Forelimb muscle (tissue), 1 donor: ENCODE results near the gene ARHGAP6. TPM values are rescaled to one million over a fixed set of nuclear protein-coding genes. Genes with fewer than 3 reads are reported as not detected.
A peak's percentile ranks its signal among the peaks of the same experiment; 100 is the strongest.

Experiments
- DNase-seq: peaks from one replicate; pipeline ENCODE4 v3.0.0-alpha.2; 2013; ENCODE audit warnings: low read depth
- polyA plus RNA-seq: library from polyadenylated mRNA; unstranded; fragments of 120-200 nt; gene quantifications from one replicate; pipeline ENCODE4 v1.2.1, GENCODE V29; 2013; ENCODE audit not compliant: insufficient read length

The ARHGAP6 gene
- polyA plus RNA-seq, 1 donor, result 9.3 TPM

DNA sequence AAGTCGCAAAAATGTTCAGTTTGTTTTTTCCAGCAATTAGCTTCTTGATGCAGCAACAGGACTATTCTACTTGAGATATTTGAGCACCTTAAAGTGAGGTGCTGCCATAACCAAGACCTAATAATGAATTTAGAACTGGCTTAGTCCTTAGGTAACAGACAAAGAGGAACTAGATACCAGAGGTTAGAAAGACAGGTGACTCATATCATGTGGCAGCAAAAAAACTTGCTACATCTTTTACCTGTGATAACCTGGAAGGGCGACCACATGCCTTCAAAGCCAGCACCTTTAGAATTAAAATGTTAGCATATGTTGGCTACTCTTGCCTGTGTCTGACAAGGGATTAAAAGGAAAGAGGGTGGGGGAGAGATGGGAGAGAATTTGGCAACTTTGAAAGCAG, 90.4 kb downstream of the ARHGAP6 start:
- no peak for DNase-seq

DNA sequence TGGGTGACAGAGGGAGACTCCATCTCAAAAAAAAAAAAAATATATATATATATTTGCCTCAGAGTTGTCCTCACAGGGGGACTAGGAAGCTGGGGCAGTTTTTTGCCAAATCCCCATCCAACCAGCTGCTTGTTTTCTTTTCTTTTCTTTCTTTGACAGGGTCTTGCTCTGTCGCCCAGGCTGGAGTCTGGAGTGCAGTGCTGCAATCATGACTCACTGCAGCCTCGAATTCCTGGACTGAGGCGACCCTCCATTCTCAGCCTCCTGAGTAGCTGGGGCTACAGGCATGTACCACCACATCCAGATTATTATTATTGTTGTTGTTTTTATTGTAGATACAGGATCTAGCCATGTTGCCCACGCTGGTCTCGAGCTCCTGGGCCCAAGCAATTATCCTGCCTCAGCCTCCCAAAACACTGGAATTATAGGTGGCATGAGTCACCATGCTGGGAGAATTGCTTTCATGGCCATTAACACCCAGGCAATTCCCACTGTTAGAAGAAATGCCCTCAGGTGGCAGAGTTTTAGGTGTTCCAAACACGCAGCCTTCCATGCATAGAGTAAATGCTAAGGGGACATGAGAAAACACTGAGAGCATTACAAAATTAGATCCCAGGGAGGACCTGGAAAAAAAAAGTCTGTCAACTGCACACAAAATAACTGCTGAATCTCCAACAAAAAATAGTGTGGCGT, 98.0 kb downstream of the ARHGAP6 start:
- DNase-seq, result no peak

DNA sequence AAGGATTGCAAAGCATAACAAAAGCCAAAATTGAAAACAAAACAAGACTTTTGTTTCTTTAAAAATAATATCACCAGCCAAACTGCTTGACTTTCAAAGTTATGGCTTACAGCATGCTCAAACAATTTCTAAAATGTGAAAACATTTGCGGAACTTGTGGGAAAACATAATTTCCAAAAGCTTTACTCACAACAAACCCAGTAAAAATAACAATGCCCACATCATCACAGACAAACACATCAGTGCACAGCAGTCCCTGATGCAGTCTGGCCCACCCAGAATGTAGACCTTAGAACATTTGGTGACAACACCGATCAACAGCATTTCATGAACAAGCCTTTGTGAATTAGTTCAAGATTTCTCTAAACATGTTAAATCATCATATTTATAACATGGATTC, 98.9 kb downstream of the ARHGAP6 start:
- DNase-seq, result no peak

DNA sequence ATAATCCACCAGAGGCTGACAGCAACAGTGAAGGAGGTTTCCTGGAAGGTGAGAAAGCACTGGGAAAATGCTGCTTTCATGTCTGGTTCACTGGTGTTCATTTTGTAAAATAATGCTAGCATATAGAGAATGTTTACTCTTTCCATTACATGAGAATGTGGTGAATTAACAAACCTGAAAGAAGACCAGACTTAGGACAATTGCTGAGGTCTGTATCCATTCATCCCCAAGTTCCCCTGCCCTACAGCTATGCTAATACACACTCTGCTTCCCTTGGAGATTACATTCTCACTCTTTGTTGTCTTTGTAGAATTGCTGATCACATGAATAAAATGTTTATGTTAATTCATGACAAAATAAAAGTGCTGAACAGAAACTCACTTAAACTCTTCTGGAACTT, 99.5 kb downstream of the ARHGAP6 start:
- DNase-seq, result no peak

DNA sequence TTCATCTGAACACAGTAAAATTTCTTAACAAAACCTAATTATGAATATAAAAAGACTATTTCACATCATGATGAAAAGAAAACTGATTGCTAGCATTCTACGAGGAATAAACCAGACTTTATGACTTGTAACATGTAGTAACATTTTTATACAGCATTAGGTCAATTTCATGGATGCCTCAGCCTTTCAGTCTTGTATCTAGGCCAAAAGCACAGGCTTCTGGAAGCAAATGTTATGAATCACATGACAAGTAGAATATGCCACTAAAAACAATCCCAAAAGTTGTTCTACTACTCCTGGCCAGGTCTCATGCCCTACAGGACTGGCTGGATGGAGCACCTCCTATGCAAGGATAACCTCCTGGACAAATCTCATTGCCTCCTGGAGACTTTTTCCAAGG, 101.2 kb downstream of the ARHGAP6 start:
- no peak for DNase-seq

DNA sequence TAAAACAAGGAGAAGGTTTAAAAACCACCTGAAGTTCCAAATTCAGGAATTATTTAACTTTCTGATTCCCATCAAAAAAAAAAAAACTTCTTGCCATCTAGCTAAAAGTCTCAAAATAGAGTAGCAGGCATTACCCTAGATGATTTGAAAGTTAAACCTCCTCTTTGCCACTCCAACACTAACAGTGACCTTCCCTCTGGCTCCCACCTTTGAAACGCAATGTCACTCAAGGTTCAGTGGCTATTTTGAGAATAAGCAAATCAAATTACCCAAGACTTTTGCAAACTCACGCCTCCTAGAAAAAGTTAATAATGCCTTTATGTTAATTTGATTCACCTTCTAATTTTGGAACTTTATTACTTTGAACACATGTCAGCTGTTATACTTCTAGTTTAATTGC, 103.2 kb downstream of the ARHGAP6 start:
- no peak for DNase-seq

DNA sequence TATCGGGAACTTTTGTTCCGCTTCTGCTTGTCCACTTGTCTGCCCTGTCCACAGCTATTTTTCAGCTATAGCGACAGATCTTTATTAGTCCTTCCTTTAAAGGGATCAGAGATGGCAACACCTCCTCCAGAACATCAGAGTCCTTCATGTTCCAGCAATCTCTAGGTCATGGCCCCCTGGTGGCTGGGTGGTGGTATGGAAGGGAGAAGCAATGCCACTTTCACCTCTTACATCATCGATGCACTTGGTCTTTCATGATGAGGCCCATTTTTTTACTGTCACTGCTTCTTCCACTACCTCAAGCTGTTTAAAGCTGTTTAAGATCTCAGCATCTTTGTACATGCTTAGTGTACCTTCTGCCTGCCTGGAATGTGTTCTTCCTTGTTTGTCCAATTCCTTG, 106.7 kb downstream of the ARHGAP6 start:
- DNase-seq, result no peak

DNA sequence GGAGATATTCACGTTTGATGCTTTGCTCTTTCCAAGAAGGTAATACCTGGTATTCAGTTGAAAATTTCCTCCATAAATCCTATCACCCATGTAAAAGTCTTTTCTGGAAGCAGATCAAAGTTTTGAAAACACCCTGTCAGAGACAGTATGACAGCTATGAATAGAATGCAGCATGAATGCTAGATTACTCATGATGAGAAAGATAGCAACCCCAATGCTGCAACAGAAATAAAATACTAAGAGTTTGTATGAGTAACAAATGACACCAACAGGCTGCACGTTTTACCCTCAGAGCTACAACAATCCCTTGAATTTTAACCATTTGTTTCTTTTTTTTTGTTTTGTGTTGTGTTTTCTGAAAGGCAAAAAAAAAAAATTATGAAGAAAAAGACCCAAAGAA, 108.6 kb downstream of the ARHGAP6 start:
- DNase-seq, result no peak

DNA sequence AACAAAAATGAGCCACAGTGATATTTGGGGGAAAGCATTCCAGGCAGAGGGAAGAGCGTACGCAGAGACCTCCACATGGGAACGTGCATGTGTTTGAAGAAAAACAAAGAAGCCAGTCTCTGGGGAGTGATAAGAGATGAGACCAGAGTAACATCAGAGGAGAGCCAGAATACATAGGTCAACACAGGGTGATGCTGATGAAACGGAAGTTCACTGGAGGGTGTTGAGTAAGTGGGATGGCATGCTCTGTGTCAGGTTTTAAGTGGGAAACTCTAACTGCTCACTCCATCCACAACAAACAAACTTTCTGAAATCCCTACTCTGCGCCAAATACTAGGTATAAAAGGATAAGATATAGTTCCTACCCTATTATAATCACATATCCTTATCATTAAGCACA, 110.0 kb downstream of the ARHGAP6 start:
- DNase-seq, result no peak

DNA sequence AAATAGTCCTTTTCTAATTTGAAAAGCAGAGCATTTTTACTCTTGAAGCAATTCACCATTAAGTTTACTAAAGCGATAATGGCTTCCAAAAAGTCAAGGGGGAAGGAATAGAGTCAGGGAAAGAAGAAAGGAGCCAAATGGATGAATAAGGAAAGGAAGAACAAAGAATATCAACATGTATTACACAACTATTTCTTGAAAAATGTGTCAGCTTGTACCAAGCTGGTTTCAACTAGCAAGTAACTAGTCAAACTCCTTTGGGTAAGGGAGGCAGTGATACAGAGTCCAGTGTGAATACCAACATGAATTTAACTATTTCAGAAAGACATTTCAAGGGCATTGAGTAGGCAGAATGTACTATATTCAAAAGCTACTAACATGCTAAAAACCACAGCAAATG, 112.1 kb downstream of the ARHGAP6 start:
- no peak for DNase-seq

DNA sequence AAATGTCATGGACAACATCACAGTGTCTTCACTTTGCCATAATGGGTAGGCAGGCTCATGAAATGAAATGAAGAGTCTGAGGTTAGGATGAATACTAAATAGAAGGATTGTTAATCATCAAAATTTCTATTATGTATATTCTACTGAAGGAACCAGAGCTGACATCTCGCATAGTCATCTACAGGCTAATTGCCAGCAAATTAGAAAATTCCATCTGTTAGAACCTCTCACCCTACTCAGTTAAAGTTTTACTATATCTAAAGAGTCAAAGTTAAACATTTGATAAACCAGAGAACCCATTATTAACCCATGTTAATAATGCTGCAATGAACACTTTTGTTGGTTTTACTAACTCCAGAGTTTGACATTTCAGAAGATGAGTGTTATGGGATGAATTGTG, 114.6 kb downstream of the ARHGAP6 start:
- DNase-seq, result no peak

DNA sequence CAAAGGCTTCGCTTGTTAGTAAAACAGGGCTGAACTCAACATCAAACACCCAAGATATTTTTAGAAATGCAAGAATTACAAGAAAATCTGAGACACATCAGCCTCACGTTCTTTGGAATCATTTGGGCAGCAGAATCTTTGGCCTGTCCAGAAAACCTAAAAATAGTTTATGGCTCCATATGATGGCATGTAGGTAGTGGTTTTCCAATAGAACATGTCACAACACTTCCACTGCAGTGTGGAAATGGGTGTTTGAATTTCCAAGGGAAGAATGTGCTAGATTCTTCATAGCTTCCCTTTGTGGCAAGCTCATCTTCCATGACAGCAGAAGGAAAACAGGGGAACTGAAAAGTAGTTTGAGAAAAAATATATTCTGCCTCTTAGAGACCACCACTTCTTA, 118.8 kb downstream of the ARHGAP6 start:
- DNase-seq, result no peak

DNA sequence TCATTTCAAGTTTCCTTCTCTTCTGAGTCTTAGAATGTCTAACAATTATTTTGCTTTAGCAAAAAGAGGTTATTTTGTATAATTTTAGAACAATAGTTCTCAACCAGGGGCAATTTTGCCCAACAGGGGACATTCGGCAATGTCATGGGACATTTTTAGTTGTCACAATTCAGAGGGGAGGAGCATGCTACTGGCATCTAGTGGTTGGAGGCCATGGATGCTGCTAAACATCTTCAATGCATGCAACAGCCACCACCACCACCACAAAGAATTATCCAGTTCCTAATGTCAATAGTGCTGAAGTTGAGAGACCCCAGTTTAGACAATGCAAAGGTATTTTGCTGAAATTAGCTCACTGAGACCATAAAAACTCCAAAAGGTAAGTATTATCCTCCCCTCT, 122.5 kb downstream of the ARHGAP6 start:
- no peak for DNase-seq

DNA sequence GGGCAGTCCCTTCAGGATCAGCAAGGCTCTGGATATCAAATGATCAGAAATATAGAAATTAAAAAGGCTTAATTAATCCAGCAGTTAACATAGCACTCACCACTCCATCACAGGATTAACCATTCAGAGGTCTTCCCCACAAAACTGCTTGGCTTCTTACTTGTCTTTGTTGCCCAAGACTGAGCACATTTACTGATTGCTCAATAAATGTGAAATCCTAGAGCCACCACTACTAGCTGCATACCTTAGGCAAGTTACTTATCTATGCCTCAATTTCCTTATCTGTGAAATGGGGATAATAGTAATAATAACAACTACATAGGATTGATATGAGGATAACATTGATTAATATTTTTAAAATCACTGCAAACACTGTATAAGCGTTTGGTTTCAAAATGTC, 124.2 kb downstream of the ARHGAP6 start:
- no peak for DNase-seq

DNA sequence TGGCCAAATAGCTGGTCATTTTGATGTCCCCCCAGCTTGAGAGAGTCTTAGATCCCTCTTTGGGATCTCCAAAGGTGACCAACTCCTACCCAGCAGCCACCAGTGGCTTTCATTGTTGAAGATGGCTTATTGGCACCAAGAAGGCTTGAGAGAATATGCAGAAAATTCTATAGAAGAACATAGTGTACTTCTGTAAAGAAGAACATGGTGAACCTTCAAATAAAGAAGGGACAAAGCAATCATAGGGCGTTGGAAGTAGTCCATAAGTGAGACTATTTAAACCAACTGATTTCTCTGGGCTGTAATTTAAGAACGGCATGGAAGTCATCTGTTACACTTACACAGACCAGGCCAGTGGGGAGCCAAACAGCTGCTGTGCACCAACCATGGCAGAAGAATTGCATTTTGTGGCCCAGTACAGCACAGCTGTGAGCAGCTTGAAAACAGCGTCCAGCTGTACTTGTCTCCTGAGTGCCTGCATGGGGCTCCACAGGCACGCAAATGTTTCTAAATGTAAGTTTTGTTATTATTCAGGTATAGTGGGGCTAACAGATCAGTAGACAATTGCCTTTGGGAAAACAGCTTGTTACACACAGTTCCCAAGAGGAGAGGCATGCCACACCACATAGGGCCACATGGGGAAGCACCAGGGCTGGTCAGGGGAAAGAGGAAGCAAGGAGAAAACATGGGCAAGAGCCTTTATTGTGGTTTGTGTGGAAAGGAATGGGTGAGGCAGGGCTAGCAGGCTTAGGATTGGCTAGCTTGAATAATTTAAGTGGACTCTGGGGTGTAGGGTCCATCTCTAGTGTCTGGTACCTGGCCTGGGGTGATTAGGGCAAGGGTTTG, 125.0 kb downstream of the ARHGAP6 start:
- no peak for DNase-seq

DNA sequence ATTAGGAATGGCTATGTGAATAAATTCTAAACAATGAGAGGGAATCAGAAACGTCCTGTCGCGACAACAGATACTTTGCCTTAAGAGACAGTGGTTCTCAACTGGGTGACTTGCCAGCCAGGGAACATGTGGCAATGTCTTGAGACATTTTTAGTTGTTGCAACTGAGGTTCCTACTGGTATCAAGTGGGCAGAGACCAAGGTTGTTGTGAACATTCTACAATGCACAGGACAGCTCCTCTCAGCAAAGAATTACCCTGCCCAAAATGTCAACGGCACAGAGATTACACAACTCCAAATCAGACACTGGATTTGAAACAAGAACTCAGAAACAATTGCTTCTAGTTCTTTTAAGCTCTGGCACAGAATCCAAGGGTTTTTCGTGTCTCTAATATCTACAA, 128.6 kb downstream of the ARHGAP6 start:
- no peak for DNase-seq

DNA sequence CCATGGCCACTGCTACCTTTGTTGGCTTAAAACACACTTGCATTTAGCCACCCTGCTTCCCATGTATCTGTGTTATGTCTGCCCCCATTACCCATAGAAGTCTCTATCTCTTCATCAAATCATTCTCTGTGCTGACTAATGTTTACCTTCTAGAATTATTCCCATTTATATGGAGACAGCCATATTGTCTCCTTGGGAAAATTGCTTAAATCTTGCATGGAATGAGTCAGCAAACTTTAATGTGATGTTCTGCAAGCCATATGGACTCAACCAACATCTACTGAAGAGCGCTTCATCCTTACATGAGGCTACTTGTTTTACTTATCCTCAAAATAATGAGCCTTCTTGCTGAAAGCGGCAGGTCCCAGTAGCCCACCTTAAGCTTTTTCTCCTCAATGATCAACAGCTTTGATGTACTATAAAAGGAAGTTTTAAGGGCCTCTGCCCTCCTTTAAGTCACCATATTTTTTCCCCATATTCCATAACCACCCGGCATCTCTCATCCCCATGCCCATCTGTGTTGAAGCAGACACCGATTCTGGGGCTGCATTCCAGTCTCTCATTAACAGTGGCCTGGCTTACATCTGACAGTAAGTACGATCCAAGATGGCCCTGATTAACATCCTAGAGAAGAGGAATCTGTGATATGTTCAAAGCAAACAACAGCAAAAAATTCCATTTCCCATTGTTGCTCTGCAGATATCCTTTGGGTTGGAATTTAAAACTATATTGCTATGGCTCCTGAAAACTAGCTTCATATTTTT, 130.4 kb downstream of the ARHGAP6 start:
- no peak for DNase-seq

DNA sequence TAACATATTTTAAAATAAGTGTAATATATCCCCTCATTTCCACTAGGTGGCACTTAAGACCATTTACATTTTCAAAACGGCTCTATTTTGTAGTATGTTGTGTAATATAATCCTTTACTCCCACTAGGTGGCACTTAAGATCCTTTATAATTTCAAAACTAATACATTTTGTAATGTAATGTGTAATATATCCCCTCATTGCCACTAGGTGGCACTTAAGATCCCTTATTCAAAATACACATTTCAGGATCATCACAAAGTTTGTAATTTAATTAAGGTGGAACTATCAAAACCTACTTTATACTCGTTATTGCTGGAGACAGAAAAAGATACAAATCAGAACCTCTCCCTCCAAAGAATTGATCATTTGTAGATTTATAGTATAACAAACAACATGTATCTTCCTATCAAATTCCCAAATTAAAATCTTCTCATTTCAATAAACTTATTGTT, 132.5 kb downstream of the ARHGAP6 start:
- DNase-seq, result peak; percentile 64

DNA sequence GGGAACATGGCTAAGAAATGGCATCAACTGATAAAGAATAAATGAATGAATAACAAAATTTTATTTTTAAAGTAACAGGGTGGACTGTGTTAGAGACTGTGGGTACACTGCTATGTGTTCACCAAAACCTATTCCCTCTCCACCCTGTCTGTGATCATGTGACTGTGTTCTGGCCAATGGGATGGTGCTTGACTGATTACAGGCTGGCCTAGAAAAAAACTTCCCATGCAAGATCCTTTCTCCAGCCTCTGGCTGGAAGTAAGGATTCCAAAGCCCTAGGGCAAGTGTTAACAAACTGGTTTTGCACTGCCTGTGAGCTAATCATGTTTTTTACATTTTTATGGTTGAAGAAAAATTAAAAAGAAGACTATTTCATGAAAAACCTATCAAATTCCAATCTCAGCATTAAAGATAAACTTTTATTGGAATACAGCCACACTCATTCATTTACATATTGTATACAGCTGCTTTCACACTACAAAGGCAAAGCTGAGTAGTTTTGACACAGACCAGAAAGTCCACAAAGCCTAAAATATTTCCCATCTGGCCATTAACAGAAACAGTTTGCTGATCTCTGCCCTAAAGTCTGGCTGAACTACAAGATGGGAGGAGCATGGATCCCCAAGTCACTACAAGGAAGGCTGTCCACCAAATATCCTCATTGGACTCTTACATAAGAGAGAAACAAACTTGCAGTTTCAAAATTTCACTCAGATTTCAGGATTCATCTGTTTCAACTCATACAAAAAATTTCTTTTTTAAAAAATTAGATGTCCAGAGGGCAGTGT, 133.2 kb downstream of the ARHGAP6 start:
- no peak for DNase-seq

DNA sequence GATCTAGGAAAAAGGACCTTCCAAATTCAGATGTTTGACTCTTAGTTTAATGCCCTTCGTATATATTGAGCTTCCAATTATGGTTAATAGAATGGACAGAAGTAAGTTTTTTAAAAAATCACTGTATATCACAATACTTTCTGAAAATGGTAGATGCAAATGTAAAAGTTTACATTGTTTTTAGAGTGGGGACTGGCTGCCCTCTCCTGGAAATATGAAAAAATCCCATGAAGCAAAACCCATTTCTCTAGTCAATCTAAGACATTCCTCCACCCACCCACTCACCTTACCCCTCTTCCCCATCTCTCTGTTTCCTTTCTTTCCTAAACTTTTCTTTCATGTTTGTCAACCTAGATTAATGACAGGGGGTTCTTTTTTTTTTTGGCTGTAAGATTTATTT, 134.5 kb downstream of the ARHGAP6 start:
- no peak for DNase-seq

DNA sequence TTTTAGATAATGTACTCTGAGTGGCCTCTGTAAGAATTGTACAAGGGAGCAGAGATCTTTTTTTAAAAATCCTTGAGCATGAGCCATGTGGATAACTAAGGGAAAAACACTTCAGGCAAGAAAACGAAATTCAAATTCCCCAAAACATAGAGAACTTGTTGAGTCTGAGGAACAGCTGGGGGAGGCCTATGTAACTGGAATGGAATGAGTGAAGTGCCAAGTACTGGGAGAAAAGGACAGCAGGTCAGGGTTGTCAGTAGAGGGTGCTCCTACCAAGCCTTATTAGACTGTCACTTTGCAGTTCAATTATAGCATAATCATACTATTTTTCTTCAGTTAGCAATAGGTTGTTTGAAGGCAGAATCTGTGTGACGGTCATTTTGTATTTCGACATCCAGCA, 135.1 kb downstream of the ARHGAP6 start:
- no peak for DNase-seq

DNA sequence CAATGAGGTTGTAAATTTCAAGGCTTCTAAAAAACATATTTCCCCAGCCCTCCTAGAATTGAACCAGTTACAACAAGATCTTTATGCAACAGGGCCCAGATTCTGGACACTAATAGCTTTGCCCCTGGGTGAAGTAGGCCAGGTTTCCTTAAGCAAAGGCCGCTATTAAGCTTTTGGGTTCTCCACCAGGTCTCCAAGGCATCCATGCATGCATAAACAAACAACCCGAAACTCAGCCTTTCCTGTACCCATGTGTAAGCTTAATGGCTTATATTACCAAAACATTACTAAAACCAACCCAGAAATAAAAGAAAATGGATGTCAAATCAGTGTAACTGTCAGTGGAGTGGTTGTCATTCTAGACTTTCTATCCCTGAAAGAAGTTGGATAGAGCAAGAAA, 137.1 kb downstream of the ARHGAP6 start:
- no peak for DNase-seq
